LNCaP clone FGC (cell line): Measurements from ENCODE around the gene KIF7.

ENCODE experiments used
- DNase-seq: peaks from one replicate; pipeline ENCODE4 v3.0.0-alpha.2; 2011; ENCODE audit warnings: low read depth
- H3K4me3 ChIP-seq: 2 replicates; pipeline ENCODE4 v1.5.1; 2011; ENCODE audit warnings: mild to moderate bottlenecking, low read depth, low read length, control low read depth
- CTCF ChIP-seq: IDR thresholded peaks from 2 replicates; pipeline ENCODE4 v1.5.1; 2012; ENCODE audit warnings: mild to moderate bottlenecking; ENCODE audit not compliant: control insufficient read depth, insufficient read depth; ENCODE audit errors: extremely low read depth

KIF7 gene

GRCh38 chr15:89674526-89674925 lies 19.3 kb upstream of the KIF7 start:
- no peak overlapping the region for H3K4me3 ChIP-seq
- no peak for DNase-seq
- no peak for TF ChIP-seq CTCF

GRCh38 chr15:89673165-89673512 lies 17.9 kb upstream of the KIF7 start:
- no peak overlapping the region for H3K4me3 ChIP-seq
- peak; percentile 35; the same call in 1 of the 2 replicates for TF ChIP-seq CTCF
- DNase-seq = no peak

- no peak for DNase-seq
- TF ChIP-seq CTCF = no peak
- H3K4me3 ChIP-seq = no peak overlapping the region
Observed at GRCh38 chr15:89672221-89673164, 17.2 kb upstream of the KIF7 start.

- H3K4me3 ChIP-seq = no peak overlapping the region
- DNase-seq = no peak
- TF ChIP-seq CTCF = no peak
Observed at GRCh38 chr15:89671687-89672086, 16.4 kb upstream of the KIF7 start.

- no peak for DNase-seq
- TF ChIP-seq CTCF = no peak
- no peak overlapping the region for H3K4me3 ChIP-seq
Observed at GRCh38 chr15:89670971-89671560, 15.8 kb upstream of the KIF7 start.

GRCh38 chr15:89669941-89670340 lies 14.7 kb upstream of the KIF7 start:
- no peak for DNase-seq
- TF ChIP-seq CTCF = no peak
- H3K4me3 ChIP-seq = no peak overlapping the region
